GM23338 (cell line): ENCODE results near the gene PRKCQ. TPM values are rescaled to one million over a fixed set of nuclear protein-coding genes. Genes with fewer than 3 reads are reported as not detected.

ENCODE experiments used
- ATAC-seq: fragments of 200-7000 bp; cut with Tn5 transposase; 3 replicates; pipeline ENCODE4 v1.9.1; 2020
- DNase-seq: peaks from one replicate; pipeline ENCODE4 v3.0.0-alpha.2; 2015; ENCODE audit warnings: low spot score
- H2AFZ ChIP-seq: fragments of 200-600 bp; sonication (generic); 2 replicates; pipeline ENCODE4 v1.8.0; 2016; ENCODE audit warnings: antibody characterized with exemption, mild to moderate bottlenecking, moderate library complexity
- H3F3A ChIP-seq: fragments of 200-600 bp; sonication (generic); replicated peaks from 2 replicates; pipeline ENCODE4 v1.8.0; 2017; ENCODE audit warnings: antibody characterized with exemption, mixed run types, low read depth
- H3K27ac ChIP-seq: fragments of 200-600 bp; sonication (generic); 2 replicates; pipeline ENCODE4 v1.6.1; 2016; ENCODE audit warnings: low read depth
- H3K27me3 ChIP-seq: fragments of 200-600 bp; sonication (generic); 2 replicates; pipeline ENCODE4 v1.8.0; 2016; ENCODE audit warnings: mild to moderate bottlenecking, mixed run types, moderate library complexity; ENCODE audit not compliant: insufficient read depth
- H3K36me3 ChIP-seq: fragments of 200-600 bp; sonication (generic); 2 replicates; pipeline ENCODE4 v1.8.0; 2016; ENCODE audit warnings: mild to moderate bottlenecking; ENCODE audit not compliant: insufficient read depth
- H3K4me1 ChIP-seq: fragments of 200-600 bp; sonication (generic); 2 replicates; pipeline ENCODE4 v1.8.0; 2016; ENCODE audit warnings: mild to moderate bottlenecking, moderate library complexity; ENCODE audit not compliant: insufficient read depth
- H3K4me2 ChIP-seq: fragments of 200-600 bp; sonication (generic); 2 replicates; pipeline ENCODE4 v1.7.1; 2017; ENCODE audit warnings: mixed run types
- H3K4me3 ChIP-seq: fragments of 200-600 bp; sonication (generic); 2 replicates; pipeline ENCODE4 v1.6.1; 2016; ENCODE audit warnings: mixed run types
- H3K79me2 ChIP-seq: fragments of 200-600 bp; sonication (generic); replicated peaks from 2 replicates; pipeline ENCODE4 v1.8.0; 2017; ENCODE audit warnings: mild to moderate bottlenecking; ENCODE audit not compliant: insufficient read depth
- H3K9me2 ChIP-seq: fragments of 200-600 bp; sonication (generic); 2 replicates; pipeline ENCODE4 v1.8.0; 2017; ENCODE audit not compliant: insufficient read depth
- H4K20me1 ChIP-seq: fragments of 200-600 bp; sonication (generic); replicated peaks from 2 replicates; pipeline ENCODE4 v1.8.0; 2017; ENCODE audit warnings: mild to moderate bottlenecking; ENCODE audit not compliant: insufficient read depth
- H3K27ac Mint-ChIP-seq: 2 replicates; pipeline ENCODE4 v1.8.0; 2020; ENCODE audit warnings: inconsistent platforms, mild to moderate bottlenecking, moderate library complexity, mixed read lengths
- H3K27me3 Mint-ChIP-seq: 3 replicates; pipeline ENCODE4 v1.8.0; 2022; ENCODE audit warnings: low read depth, mild to moderate bottlenecking, moderate library complexity, mixed read lengths, inconsistent platforms; ENCODE audit not compliant: insufficient read depth, poor library complexity
- H3K36me3 Mint-ChIP-seq: 3 replicates; pipeline ENCODE4 v1.8.0; 2021; ENCODE audit warnings: low read depth, mild to moderate bottlenecking, inconsistent platforms, moderate library complexity, mixed read lengths
- H3K4me1 Mint-ChIP-seq: 3 replicates; pipeline ENCODE4 v1.8.0; 2020; ENCODE audit warnings: mild to moderate bottlenecking, inconsistent platforms, mixed read lengths
- H3K4me3 Mint-ChIP-seq: 3 replicates; pipeline ENCODE4 v1.8.0; 2021; ENCODE audit warnings: moderate library complexity, mild to moderate bottlenecking, inconsistent platforms, mixed read lengths
- H3K9me3 Mint-ChIP-seq: 3 replicates; pipeline ENCODE4 v1.8.0; 2020; ENCODE audit warnings: moderate library complexity, mild to moderate bottlenecking, inconsistent platforms, mixed read lengths
- CREB1 ChIP-seq: fragments of 250-450 bp; sonication (Bioruptor Pico); IDR thresholded peaks from 2 replicates; pipeline ENCODE4 v1.5.0; 2020; ENCODE audit warnings: low read depth, mild to moderate bottlenecking, moderate library complexity
- POLR2AphosphoS5 ChIP-seq: IDR thresholded peaks from 2 replicates; pipeline ENCODE4 v1.6.1; 2016; ENCODE audit warnings: antibody characterized with exemption, low read depth
- polyA plus RNA-seq: library from polyadenylated mRNA; unstranded; fragments of >200 nt; fragmentation: Nextera tagmentation; extraction: Ambion mirVana; gene quantifications from 2 replicates; pipeline ENCODE4 v1.2.1, GENCODE V29; 2016
- total RNA-seq: library from RNA; depleted of rRNA; stranded (reverse); fragments of >200 nt; shearing (Covaris generic); gene quantifications from 2 replicates; pipeline ENCODE4 v1.2.3, GENCODE V29; 2014
- TF ChIP-seq, protein P1 (sequence below): fragments of 250-450 bp; sonication (Bioruptor Pico); IDR thresholded peaks from 2 replicates; pipeline ENCODE4 v1.5.0; 2020; ENCODE audit warnings: mild to moderate bottlenecking, moderate library complexity
- TF ChIP-seq, protein P2 (sequence below), 2 experiments: fragments of 200-600 bp in 1 of 2; sonication (generic) in 1 of 2; conservative IDR thresholded peaks; 2 replicates each; pipeline versions ENCODE4 v1.5.1 to v1.6.1; 2016 to 2017; ENCODE audit warnings: antibody characterized with exemption in 2 of 2, low read depth in 2 of 2, mild to moderate bottlenecking in 2 of 2, moderate library complexity in 1 of 2

The PRKCQ gene
- total and polyA plus RNA-seq, 2 experiments from 2014 or later = 12.6 to 28.5 TPM

DNA sequence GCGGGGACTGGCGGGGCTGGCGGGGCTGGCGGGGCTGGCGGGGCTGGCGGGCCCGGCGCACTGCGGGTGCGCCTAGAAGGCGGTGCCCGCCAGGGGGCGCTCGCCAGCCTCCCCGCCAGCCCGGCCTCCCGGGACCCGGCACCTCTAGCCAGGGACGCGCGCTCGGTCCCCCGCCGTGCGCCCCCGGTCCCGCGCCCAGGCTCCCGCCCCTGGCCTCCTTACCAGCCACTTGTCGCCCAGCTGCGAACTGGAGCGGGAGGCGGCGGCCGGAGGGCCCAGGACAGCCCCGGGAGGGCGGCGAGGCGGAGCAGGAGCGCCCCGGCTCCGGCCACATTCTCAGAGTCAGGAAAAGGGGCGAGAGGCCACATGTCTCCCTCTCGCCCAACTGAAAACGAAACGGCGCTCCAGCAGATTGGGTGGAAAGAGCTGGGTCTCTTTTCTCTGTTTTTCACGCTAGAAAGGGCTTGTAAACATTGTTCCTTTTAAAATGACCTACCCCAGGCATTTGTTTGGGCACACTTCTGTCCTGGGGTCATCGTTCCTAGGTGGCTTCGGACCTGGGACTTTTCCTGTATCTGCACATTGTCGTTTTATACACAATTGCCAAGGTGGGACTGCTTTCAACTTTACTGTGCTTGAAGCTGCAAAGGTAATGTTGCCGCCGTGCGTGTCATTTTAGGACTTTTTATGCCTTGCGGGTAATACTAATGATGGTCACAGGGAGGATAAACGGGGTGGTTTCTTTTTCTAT lies 378 bp upstream of the PRKCQ start:
- H3K4me3 ChIP-seq = peak overlapping the region; percentile 76
- ATAC-seq (peak; percentile 79), DNase-seq (peak; percentile 82)
- H3K4me1 ChIP-seq = peaks cover 22% of the 10 kb centered on the region
- H3F3A ChIP-seq = peaks cover 6% of the 10 kb centered on the region; the same call in 1 of the 2 replicates
- Mint-ChIP-seq H3K4me3 (peak overlapping the region; percentile 87), H3K9me3 (no peaks in the 10 kb centered on the region; the same call in 2 of the 3 replicates), H3K27me3 (peaks cover 8% of the 10 kb centered on the region), H3K27ac (peak overlapping the region; percentile 85), H3K36me3 (peaks cover 36% of the 10 kb centered on the region), H3K4me1 (peaks cover 33% of the 10 kb centered on the region)
- peak overlapping the region; percentile 77 for H2AFZ ChIP-seq
- H3K27me3 ChIP-seq = no peaks in the 10 kb centered on the region
- H3K27ac ChIP-seq = peak overlapping the region; percentile 73
- H3K4me2 ChIP-seq = peak overlapping the region; percentile 92
- H3K9me2 ChIP-seq = no peaks in the 10 kb centered on the region
- peaks cover 29% of the 10 kb centered on the region for H3K36me3 ChIP-seq
- H3K79me2 ChIP-seq = peaks cover 56% of the 10 kb centered on the region
- TF ChIP-seq, protein P1, sequence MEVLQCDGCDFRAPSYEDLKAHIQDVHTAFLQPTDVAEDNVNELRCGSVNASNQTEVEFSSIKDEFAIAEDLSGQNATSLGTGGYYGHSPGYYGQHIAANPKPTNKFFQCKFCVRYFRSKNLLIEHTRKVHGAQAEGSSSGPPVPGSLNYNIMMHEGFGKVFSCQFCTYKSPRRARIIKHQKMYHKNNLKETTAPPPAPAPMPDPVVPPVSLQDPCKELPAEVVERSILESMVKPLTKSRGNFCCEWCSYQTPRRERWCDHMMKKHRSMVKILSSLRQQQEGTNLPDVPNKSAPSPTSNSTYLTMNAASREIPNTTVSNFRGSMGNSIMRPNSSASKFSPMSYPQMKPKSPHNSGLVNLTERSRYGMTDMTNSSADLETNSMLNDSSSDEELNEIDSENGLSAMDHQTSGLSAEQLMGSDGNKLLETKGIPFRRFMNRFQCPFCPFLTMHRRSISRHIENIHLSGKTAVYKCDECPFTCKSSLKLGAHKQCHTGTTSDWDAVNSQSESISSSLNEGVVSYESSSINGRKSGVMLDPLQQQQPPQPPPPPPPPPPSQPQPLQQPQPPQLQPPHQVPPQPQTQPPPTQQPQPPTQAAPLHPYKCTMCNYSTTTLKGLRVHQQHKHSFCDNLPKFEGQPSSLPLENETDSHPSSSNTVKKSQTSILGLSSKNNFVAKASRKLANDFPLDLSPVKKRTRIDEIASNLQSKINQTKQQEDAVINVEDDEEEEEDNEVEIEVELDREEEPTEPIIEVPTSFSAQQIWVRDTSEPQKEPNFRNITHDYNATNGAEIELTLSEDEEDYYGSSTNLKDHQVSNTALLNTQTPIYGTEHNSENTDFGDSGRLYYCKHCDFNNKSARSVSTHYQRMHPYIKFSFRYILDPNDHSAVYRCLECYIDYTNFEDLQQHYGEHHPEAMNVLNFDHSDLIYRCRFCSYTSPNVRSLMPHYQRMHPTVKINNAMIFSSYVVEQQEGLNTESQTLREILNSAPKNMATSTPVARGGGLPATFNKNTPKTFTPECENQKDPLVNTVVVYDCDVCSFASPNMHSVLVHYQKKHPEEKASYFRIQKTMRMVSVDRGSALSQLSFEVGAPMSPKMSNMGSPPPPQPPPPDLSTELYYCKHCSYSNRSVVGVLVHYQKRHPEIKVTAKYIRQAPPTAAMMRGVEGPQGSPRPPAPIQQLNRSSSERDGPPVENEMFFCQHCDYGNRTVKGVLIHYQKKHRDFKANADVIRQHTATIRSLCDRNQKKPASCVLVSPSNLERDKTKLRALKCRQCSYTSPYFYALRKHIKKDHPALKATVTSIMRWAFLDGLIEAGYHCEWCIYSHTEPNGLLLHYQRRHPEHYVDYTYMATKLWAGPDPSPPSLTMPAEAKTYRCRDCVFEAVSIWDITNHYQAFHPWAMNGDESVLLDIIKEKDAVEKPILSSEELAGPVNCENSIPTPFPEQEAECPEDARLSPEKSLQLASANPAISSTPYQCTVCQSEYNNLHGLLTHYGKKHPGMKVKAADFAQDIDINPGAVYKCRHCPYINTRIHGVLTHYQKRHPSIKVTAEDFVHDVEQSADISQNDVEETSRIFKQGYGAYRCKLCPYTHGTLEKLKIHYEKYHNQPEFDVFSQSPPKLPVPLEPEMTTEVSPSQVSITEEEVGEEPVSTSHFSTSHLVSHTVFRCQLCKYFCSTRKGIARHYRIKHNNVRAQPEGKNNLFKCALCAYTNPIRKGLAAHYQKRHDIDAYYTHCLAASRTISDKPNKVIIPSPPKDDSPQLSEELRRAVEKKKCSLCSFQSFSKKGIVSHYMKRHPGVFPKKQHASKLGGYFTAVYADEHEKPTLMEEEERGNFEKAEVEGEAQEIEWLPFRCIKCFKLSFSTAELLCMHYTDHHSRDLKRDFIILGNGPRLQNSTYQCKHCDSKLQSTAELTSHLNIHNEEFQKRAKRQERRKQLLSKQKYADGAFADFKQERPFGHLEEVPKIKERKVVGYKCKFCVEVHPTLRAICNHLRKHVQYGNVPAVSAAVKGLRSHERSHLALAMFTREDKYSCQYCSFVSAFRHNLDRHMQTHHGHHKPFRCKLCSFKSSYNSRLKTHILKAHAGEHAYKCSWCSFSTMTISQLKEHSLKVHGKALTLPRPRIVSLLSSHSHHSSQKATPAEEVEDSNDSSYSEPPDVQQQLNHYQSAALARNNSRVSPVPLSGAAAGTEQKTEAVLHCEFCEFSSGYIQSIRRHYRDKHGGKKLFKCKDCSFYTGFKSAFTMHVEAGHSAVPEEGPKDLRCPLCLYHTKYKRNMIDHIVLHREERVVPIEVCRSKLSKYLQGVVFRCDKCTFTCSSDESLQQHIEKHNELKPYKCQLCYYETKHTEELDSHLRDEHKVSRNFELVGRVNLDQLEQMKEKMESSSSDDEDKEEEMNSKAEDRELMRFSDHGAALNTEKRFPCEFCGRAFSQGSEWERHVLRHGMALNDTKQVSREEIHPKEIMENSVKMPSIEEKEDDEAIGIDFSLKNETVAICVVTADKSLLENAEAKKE (CRISPR knock-in tag) = no peak
- TF ChIP-seq POLR2AphosphoS5 (peak; percentile 84), CREB1 (CRISPR knock-in tag) (no peak)
- TF ChIP-seq, protein P2, sequence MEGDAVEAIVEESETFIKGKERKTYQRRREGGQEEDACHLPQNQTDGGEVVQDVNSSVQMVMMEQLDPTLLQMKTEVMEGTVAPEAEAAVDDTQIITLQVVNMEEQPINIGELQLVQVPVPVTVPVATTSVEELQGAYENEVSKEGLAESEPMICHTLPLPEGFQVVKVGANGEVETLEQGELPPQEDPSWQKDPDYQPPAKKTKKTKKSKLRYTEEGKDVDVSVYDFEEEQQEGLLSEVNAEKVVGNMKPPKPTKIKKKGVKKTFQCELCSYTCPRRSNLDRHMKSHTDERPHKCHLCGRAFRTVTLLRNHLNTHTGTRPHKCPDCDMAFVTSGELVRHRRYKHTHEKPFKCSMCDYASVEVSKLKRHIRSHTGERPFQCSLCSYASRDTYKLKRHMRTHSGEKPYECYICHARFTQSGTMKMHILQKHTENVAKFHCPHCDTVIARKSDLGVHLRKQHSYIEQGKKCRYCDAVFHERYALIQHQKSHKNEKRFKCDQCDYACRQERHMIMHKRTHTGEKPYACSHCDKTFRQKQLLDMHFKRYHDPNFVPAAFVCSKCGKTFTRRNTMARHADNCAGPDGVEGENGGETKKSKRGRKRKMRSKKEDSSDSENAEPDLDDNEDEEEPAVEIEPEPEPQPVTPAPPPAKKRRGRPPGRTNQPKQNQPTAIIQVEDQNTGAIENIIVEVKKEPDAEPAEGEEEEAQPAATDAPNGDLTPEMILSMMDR (conservative IDR thresholded peaks at IDR 0.05; ENCODE audit: low read depth in 2 of 2) = peak in 1 of 2 experiments; percentile 64; a peak in 2 of 4 replicates
- H4K20me1 ChIP-seq = 0 out of 2 replicates have a peak, but pooled peaks cover 8% of the 10 kb centered on the region
